ENCODE measurements around the gene NCOA5.

DNA sequence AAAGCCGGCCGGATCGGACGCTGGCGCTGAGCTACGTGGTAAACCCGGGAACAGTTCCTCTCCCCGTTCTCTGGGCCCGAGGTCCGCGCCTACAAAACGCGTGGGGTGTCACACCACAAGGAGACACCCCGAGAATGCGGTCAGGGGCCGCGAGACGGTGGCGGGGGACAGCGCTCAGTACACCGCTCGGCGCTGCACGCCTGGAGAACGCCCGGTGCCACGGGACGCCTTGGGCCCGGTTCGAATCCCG lies 670 bp downstream of the NCOA5 start:
- TF ChIP-seq, protein P1, sequence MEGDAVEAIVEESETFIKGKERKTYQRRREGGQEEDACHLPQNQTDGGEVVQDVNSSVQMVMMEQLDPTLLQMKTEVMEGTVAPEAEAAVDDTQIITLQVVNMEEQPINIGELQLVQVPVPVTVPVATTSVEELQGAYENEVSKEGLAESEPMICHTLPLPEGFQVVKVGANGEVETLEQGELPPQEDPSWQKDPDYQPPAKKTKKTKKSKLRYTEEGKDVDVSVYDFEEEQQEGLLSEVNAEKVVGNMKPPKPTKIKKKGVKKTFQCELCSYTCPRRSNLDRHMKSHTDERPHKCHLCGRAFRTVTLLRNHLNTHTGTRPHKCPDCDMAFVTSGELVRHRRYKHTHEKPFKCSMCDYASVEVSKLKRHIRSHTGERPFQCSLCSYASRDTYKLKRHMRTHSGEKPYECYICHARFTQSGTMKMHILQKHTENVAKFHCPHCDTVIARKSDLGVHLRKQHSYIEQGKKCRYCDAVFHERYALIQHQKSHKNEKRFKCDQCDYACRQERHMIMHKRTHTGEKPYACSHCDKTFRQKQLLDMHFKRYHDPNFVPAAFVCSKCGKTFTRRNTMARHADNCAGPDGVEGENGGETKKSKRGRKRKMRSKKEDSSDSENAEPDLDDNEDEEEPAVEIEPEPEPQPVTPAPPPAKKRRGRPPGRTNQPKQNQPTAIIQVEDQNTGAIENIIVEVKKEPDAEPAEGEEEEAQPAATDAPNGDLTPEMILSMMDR (tag by site-specific recombination; IDR thresholded peaks at IDR 0.05), result peak; percentile 77
- no peak for TF ChIP-seq HOXA7 (CRISPR knock-in tag; IDR thresholded peaks at IDR 0.05; ENCODE audit: borderline replicate concordance)
- TF ChIP-seq ZNF23 (tag by site-specific recombination; IDR thresholded peaks at IDR 0.05; ENCODE audit: borderline replicate concordance), result no peak
- TF ChIP-seq, protein P2, sequence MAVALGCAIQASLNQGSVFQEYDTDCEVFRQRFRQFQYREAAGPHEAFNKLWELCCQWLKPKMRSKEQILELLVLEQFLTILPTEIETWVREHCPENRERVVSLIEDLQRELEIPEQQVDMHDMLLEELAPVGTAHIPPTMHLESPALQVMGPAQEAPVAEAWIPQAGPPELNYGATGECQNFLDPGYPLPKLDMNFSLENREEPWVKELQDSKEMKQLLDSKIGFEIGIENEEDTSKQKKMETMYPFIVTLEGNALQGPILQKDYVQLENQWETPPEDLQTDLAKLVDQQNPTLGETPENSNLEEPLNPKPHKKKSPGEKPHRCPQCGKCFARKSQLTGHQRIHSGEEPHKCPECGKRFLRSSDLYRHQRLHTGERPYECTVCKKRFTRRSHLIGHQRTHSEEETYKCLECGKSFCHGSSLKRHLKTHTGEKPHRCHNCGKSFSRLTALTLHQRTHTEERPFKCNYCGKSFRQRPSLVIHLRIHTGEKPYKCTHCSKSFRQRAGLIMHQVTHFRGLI (tag by site-specific recombination; IDR thresholded peaks at IDR 0.05), result no peak
- TF ChIP-seq ZNF707 (tag by site-specific recombination; IDR thresholded peaks at IDR 0.05), result no peak
- TF ChIP-seq ZNF623 (tag by site-specific recombination; IDR thresholded peaks at IDR 0.05), result no peak
- no peak for TF ChIP-seq ZNF274 (IDR thresholded peaks at IDR 0.05; ENCODE audit: low read length)
- TF ChIP-seq ZNF274 (tag by site-specific recombination; IDR thresholded peaks at IDR 0.05; ENCODE audit: borderline replicate concordance), result no peak
- TF ChIP-seq, protein P3, sequence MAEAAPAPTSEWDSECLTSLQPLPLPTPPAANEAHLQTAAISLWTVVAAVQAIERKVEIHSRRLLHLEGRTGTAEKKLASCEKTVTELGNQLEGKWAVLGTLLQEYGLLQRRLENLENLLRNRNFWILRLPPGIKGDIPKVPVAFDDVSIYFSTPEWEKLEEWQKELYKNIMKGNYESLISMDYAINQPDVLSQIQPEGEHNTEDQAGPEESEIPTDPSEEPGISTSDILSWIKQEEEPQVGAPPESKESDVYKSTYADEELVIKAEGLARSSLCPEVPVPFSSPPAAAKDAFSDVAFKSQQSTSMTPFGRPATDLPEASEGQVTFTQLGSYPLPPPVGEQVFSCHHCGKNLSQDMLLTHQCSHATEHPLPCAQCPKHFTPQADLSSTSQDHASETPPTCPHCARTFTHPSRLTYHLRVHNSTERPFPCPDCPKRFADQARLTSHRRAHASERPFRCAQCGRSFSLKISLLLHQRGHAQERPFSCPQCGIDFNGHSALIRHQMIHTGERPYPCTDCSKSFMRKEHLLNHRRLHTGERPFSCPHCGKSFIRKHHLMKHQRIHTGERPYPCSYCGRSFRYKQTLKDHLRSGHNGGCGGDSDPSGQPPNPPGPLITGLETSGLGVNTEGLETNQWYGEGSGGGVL (tag by site-specific recombination; IDR thresholded peaks at IDR 0.05), result no peak
- TF ChIP-seq, protein P4, sequence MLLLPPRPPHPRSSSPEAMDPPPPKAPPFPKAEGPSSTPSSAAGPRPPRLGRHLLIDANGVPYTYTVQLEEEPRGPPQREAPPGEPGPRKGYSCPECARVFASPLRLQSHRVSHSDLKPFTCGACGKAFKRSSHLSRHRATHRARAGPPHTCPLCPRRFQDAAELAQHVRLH (tag by site-specific recombination; IDR thresholded peaks at IDR 0.05), result no peak
- TF ChIP-seq ZNF610 (tag by site-specific recombination; IDR thresholded peaks at IDR 0.05; ENCODE audit: borderline replicate concordance), result no peak
- no peak for TF ChIP-seq ZNF175 (tag by site-specific recombination; IDR thresholded peaks at IDR 0.05)
- no peak for TF ChIP-seq ZNF157 (tag by site-specific recombination; IDR thresholded peaks at IDR 0.05)
- no peak; the same call in 1 of the 2 replicates for TF ChIP-seq REPIN1 (tag by site-specific recombination; IDR thresholded peaks at IDR 0.05; ENCODE audit: low read depth)

Data from HEK293 (cell line).